GM18870 (cell line): ENCODE data around the gene GAS2L1.

ENCODE experiments used
- ATAC-seq: cut with Tn5 transposase; IDR thresholded peaks from one replicate; pipeline ENCODE4 v1.9.1; 2021; ENCODE audit warnings: moderate library complexity; ENCODE audit not compliant: unreplicated experiment

GAS2L1 gene

DNA sequence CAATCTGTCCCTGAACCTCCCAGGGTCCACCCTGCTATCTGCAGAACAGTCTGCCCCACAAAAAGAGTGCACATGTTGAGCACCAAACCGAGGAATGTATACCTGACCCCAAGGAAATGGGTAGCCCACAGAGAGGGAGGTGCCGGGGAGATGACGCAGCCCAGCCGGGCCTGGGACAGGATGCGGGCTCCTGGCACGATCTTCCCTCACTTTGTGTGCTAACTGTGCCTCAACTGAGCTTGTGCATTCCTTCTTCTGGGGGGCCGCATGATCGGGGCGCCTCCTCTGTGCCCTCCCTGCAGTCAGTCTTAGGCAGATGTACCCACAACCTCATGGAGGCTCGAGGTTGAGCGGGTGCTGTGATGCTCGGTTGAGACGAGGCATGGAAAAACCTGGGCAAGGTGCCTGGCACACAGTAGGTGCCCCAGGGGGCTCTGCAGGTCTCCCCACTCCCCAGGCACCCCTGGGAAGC, 2.4 kb downstream of the GAS2L1 start:
- no peak for ATAC-seq

DNA sequence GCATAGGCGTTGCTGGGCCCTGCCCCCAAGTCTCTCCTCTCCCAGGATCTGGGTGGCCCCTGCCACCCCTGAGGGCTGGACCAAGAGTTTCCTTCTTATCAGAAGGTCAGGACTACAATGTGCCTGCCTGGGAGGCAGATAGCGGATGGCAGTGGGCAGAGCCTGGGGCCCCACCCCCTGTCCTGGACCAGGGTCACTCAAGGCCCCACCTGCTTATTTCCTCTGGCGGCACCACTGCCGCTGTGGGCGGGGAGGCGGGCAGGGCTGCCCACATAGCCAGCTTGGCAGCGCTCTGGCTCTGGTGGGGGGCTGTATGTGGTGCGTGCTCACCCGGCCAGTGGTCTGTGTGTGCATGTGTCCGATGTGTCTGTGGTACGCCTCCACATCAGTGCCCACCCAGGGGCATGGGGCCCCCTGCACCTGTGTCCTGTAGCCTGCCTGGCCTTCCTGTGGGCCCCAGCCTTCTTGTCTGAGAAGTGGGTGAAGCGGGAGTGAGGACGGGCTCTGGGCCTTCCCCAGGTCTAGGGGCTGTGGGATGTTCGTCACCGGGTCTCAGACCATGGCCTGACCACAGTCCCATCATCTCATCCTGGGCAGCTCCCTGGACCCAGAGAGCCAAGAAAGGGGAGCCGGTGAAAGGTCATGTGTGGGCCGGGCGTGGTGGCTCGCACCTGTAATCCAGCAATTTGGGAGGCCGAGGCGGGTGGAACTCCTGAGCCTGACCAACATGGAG, 3.0 kb downstream of the GAS2L1 start:
- no peak for ATAC-seq

DNA sequence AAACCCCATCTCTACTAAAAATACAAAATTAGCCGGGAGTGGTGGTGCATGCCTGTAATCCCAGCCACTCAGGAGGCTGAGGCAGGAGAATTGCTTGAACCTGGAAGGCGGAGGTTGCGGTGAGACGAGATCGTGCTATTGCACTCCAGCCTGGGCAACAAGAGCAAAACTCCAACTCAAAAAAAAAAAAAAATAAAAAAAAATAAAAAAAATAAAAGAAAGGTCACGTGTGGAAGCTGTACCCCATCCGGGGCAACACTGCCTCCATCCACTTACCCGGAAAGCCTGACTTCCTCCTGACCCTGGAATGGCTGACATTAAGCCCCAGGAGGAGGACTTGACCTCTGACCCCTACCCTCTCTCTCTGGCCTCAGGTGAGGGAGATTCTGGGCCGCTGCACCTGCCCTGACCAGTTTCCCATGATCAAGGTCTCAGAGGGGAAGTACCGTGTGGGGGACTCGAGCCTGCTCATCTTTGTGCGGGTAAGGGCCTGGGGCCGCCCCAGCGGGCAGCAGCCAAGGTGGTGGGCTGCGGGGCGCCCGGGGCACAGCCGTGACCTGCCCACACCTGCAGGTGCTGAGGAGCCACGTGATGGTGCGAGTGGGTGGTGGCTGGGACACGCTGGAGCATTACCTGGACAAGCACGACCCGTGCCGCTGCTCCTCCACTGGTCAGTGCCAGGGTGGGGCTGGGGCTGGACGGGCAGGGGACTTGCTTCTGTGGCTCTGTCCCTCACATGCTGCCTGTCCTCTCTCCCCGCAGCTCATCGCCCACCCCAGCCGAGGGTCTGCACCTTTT, 3.8 kb downstream of the GAS2L1 start:
- no peak for ATAC-seq

DNA sequence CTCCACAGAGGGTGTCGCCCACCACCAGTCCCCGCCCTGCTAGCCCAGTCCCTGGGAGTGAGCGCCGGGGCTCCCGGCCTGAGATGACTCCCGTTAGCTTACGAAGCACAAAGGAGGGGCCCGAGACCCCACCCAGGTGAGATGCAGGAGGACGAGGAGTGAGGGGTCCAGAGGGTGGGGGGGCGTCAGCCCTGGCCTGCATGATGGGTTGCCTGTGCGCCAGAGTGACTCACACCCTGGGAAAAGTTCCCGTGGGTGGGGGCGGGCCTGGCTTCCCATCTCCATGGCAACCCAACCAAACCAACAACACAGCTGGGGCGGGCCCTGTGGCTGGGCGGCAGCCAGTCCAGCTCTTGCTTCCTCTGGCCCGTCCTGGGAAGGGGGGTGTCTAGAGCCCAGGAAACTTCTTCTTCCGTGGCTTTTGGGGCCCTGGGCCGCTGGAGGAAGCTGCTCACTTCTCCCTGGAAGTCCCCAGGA, 4.5 kb downstream of the GAS2L1 start:
- no peak for ATAC-seq

DNA sequence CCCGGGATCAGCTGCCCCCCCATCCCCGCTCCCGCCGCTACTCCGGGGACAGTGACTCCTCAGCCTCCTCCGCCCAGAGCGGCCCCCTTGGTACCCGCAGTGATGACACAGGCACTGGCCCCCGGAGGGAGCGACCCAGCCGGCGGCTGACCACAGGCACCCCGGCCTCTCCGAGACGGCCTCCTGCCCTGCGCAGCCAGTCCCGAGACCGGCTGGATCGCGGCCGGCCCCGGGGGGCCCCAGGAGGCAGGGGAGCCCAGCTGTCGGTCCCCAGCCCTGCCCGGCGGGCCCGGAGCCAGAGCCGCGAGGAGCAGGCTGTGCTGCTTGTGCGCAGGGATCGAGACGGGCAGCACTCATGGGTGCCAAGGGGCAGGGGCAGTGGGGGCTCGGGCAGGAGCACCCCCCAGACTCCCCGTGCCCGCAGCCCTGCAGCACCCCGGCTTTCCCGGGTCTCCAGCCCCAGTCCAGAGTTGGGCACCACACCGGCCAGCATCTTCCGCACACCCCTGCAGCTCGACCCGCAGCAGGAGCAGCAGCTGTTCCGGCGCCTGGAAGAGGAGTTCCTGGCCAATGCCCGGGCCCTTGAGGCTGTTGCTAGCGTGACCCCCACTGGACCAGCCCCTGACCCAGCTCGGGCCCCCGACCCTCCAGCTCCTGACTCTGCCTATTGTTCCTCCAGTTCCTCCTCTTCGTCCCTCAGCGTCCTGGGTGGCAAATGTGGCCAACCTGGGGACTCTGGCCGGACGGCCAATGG, 5.2 kb downstream of the GAS2L1 start:
- ATAC-seq: no peak

DNA sequence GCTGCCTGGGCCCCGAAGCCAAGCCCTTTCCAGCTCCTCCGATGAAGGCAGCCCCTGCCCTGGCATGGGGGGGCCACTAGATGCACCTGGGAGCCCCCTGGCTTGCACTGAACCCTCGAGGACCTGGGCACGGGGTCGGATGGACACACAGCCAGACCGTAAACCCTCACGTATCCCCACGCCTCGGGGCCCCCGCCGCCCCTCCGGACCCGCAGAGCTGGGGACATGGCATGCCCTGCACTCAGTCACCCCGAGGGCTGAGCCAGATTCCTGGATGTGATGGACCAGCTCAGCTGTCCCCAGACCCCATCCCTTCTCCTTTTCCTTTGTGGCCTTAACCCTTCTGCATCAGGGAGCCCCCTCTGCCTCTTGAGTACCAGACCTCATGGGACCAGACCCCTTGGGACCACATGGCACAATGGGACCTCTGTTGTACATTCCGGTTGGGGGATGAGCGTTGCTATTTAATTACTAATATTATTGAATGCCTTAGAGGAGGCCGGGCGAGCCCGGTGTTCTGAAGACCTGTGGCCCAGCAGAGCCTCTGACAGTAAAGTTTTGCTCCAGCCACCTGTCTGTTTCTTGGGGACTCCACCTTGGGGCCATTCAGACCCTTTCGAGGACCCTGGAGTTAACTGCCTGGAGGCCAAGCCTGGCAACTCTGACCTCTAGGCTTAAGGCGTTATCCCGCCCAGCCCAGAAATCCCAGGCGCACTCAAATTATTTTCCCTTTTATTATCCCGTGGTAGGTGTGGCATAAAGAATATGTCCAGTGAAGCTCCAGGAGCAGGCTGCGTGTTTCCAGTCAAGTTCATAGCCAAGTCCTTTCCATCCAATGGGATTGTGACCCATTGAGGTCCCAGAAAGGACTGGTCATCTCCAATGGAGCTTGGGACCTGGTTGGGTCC, 6.0 kb downstream of the GAS2L1 start:
- no peak for ATAC-seq

DNA sequence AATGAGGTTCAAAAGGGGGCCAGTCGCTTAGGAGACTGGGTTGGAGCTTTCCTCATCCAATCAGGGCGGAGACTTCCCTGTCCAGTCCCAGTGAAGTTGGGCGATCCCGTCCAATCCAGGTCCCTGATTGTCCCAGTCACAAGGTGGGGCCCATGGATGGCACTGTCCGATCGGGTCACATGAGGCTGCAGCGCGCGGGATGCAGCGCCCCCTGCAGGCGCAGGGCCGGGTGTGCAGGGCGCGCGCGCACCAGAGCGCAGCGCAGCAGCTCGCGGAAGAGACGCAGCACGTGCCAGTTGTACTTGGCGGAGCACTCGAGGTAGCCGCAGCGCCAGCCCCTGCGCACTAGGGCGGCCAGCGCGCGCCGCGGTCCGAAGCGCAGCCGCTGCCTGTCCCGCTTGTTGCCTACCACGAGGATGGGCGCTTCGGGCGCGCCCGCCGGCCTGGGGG, 6.7 kb downstream of the GAS2L1 start:
- ATAC-seq: no peak

DNA sequence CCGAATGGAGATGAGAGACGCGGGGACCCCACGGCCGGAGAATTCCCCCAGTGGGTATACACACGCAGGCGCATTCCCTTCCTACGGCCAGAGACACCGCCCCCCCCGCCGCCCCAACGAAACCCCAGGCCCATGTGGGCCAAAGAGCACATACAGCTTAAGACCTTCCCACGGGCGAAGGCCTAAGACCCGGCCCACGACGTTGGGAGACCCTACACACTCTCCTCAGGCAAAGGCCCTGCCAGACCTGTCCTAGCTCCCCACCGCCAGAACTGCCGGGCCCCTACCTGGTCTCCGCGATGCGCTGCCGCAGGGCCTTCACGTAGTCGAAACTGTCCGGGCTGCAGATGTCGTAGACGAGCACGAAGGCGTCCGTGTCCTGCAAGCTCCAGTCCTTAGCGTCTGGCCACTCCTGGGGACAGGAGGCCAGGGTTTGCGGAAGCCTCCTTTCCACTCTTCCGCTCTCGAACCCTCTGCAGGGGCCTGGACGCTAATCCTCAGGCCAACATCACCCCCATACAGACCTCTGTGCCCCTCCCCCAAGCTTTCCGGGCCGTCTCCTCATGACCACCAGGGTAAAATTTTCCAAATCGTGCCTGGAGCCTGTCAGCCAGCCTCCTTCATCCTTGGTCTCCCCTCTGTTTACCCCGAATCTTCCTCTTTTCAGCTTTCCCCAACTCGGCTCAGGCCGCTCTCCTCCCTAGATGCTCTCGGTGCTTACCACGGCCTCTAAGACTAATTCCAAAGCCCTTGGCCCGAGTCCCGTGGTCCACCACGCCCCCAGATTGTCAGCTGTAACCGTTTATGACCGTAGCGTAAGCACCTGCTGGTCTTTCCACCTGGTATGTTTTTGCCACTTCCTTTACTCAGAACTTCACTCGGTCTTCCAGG, 7.4 kb downstream of the GAS2L1 start:
- ATAC-seq: no peak

DNA sequence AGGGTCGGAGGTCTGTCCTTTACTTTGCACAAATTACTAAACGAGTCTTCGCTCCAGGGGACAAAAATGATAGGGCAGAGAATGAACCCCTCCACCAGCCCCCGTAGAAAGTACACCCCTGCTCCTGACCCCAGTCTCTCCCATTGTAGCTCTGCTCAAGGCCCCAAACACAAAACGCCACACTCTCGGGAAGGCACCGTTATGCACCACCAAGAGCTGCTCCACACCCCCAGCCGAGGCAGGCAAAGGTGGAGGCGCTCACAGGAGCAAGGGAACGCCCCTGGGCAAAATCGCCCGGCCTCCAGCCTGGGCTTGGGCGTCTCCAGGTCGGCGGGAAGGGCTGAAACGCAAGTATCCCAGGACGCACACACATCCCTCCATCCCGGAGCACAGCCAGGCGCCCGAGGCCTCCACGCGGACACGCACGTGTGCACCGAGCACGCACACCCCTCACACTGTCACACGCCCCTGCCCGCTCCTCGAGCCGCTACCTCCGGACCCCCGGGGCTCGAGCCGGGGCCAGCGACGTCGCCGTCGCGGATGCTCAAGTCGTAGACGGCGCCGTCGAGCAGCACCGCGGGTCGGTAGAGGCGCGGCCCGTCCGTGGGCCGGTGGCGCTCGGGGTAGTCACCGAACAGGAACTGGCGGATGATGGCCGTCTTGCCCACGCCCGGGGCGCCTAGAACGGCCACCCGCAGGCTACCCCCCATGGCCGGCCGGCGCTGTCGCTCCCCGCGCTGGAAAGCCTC, 8.3 kb downstream of the GAS2L1 start:
- no peak for ATAC-seq

DNA sequence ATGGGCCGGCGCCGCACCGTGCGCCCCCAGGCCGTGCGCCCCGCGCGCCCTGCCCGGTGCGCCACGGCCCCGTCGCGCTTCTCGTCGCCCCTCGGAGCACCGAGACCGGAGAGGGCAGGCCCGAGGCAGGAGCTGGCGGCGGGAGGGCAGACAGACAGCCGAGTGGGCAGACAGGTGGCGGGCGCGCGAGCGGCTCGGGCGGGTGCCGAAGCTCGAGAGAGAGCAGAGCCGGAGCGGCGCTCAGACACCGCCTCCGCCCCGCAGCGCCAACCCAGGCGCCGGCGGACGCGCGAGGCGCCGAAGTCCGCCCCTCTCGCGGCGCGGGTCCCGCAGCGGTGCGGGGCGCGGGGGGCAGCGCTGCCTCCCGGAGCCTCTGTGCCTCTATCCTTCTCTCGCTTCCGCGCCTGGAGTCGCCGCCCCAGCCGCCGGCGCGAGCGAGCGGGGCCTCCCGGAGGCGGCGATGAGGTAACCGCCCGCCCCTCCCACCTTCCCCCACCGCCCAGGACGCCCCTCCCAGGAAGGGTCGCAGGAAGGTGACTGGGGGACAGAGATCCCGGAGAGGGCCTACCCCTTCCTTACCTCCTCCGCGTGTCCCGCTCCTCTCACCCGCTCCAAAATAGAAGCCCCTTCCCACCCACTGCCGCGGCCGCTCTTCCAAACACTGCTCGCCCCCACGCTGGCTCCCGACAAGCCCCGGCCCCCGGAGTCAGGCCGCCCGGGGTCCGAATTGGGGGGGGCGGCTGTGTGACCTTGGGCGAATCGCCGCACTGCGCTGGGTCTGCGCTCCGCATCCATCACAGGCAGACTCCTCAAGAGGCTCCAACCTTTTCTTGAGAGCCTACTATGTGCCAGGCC, 9.1 kb downstream of the GAS2L1 start, which contains the start of gene RASL10A:
Gene RASL10A (minus strand): TSS at position 412 of the 855 bp plus-strand sequence. CDS start 451 bp downstream, outside the sequence.
- no peak for ATAC-seq

DNA sequence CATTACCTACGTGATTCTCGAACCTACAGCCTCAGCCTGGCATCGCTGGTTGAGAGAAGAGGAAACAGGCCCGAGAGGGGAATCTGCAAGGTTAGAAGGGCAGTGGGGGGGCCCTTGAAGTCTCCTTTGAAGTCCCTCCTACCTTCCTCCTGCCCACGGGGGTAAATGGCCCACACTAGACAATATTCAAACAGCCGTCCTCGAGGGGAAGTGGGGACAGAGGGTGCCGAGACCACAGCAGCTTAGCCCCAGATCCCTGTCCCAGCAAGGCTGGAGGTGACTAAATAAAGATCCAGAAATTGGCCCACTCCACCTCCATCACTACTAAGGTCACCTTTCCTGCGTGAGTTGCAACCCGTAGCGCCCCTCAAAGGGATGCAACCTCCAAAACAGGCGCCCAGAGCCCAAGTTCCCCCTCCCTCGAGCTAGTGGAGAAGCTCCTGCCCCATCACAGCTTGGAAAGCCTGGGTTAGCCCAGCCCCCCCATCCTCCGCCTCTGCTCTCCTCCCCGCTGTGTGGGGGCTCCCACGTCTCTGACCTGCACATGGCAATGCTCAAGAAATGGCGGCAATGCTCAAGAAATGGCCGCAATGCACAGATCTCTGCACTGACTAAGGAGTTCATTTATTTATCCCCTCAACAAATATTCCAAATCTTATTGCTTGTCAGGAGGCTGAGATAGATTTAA, 9.8 kb downstream of the GAS2L1 start:
- ATAC-seq: no peak

DNA sequence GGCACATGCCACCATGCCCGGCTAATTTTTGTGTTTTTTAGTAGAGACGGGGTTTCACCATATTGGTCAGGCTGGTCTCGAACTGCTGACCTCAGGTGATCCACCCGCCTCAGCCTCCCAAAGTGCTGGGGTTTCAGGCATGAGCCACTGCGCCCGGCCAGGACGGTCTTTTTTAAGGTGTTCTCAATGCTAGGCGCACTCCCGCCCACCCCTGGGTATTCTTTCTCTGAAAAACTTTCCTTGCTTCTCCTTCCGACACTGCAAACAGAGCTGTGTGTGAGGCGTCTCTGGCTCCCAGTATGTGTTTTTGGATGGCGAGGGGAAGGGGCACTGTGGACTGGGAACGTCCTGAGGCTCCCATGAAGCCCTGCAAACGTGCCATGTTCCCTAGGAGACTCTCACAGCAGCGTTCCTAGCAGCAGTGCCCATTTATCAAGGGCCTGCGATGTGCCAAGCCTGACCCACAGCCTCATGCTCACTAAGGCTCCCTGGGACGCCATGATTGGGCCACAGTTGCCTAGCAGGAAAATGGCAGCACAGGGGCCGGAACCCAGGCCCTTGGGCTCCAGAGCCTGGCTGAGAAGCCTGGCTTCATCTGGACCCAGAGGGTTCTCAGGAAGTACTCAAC, 11.5 kb downstream of the GAS2L1 start:
- no peak for ATAC-seq

DNA sequence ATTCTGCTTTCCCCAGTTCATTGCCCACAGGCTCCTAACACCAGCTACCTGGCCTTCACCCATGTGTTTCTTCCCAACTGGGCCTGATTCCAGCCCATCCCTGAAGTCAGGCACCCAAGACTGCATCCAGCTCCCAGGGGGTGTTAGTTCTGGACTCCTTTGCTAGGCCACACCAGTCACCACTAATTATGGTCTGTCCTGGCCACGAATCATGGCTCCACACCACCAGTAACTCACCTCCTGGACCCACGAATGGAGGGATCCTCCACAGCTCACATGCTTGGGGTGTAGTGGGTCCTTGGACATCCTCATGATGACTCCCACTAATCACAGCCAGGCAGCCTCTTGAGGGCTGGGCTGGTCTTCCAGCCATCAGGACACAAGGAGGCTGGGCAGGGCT, 12.6 kb downstream of the GAS2L1 start:
- ATAC-seq: no peak

DNA sequence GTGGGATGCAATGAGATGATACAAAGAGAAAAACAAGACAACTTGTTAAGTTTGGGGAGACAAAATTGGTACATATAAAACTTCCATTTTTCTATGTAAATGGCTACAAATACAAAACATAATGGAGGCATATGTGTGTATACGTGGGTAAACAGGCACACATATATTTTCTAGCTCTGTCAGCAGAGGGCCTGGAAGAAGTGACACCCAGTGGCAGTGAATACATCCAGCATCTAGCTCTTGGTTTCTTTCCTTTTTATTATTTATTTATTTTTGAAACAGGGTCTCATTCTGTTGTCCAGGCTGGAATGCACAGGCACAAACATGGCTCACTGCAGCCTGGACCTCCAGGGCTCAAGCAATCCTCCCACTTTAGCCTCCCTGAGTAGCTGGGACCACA, 14.1 kb downstream of the GAS2L1 start:
- no peak for ATAC-seq

DNA sequence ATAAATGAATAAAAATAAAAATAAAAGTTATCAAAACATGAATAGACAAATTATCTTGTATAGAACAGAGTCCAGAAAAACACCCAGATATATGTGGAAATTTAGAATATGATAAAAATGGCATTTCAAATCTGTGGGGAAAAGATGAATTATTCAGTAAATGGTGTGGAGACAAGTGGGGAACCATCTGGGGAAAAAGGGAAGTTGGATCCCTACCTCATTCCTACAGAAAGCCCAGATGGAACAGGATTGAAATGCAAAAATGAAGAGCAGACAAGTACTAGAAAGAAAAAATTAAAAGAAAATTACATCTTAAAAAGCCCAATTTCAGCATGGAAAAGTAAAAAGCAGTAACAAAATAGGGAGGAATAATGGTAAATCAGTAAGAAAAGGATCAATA, 17.2 kb downstream of the GAS2L1 start:
- no peak for ATAC-seq

DNA sequence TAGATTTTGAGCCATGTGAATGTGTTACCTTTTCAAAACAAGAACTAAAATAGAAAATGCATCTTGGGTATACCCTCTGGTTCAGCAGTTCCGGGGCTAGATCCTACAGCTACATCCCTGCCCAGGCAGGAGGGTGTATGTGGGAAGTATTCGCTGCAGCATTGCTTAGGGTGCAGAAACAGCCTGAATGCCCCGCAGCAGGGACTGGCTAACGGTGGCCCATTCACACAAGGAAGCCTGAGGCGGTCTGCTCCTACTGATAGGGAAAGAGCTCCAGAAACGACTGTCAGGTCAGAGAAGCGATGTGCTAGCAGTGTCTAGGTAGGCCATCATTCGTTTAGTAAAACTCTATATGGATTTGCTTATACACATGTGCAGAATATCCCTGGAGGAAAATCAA, 18.9 kb downstream of the GAS2L1 start:
- ATAC-seq: no peak
